K562 (cell line): Measurements from ENCODE around the gene BCR.
"Not testable (repeated sequence)": the region's sequence is repeated elsewhere in the genome, so short reads cannot be mapped to it uniquely, and the experiment has no call there.

Source experiments
- CHAMP1 ChIP-seq: fragments of 450-650 bp; IDR thresholded peaks from 2 replicates; pipeline ENCODE4 v1.6.1; 2016; ENCODE audit warnings: mild to moderate bottlenecking
- CTCF ChIP-seq, 3 experiments: IDR thresholded peaks in 2 of 3; conservative IDR thresholded peaks in 1 of 3; 2 replicates each; pipeline ENCODE4 v1.5.1; 2011 to 2012; ENCODE audit warnings: low read length in 3 of 3, mild to moderate bottlenecking in 3 of 3, control low read depth in 2 of 3, improper control_type of control experiment in 1 of 3, inconsistent platforms in 1 of 3, low read depth in 1 of 3, mixed read lengths in 1 of 3, moderate library complexity in 1 of 3; ENCODE audit not compliant: insufficient read depth in 2 of 3
- ESRRA ChIP-seq: fragments of 450-650 bp; IDR thresholded peaks from 2 replicates; pipeline ENCODE4 v1.6.1; 2014; ENCODE audit warnings: low read depth, mild to moderate bottlenecking, moderate library complexity, borderline replicate concordance
- GTF2F1 ChIP-seq: IDR thresholded peaks from 2 replicates; pipeline ENCODE4 v1.6.1; 2011; ENCODE audit warnings: low read depth, low read length, improper control_type of control experiment
- HIVEP1 ChIP-seq: fragments of 250-450 bp; sonication (Bioruptor Pico); IDR thresholded peaks from 2 replicates; pipeline ENCODE4 v1.4.0; 2020; ENCODE audit warnings: mild to moderate bottlenecking
- MXI1 ChIP-seq: IDR thresholded peaks from 2 replicates; pipeline ENCODE4 v1.6.1; 2011; ENCODE audit warnings: low read depth, mild to moderate bottlenecking, improper control_type of control experiment, low read length
- NCOR1 ChIP-seq: fragments of 450-650 bp; IDR thresholded peaks from 2 replicates; pipeline ENCODE4 v1.6.1; 2016; ENCODE audit warnings: mild to moderate bottlenecking, moderate library complexity
- RAD21 ChIP-seq, 2 experiments: fragments of 250-450 bp in 1 of 2; fragments of 450-650 bp in 1 of 2; sonication (Bioruptor Pico) in 1 of 2; formaldehyde crosslinking in 1 of 2; IDR thresholded peaks in 1 of 2; conservative IDR thresholded peaks in 1 of 2; 2 replicates each; pipeline versions ENCODE4 v1.4.0 to v1.8.0; 2020 to 2022; ENCODE audit warnings: mild to moderate bottlenecking in 2 of 2, moderate library complexity in 1 of 2
- SMAD1 ChIP-seq: fragments of 150-350 bp; IDR thresholded peaks from 2 replicates; pipeline ENCODE4 v1.6.1; 2014; ENCODE audit warnings: low read length, low read depth; ENCODE audit not compliant: partially characterized antibody
- SP1 ChIP-seq: sonication (generic); formaldehyde crosslinking; IDR thresholded peaks from 2 replicates; pipeline ENCODE4 v1.8.1; 2022; ENCODE audit warnings: mild to moderate bottlenecking, missing genetic modification reagents
- ZEB2 ChIP-seq: fragments of 450-650 bp; IDR thresholded peaks from 2 replicates; pipeline ENCODE4 v1.6.1; 2016
- ZKSCAN8 ChIP-seq: fragments of 200-800 bp; sonication (Bioruptor generic); IDR thresholded peaks from 2 replicates; pipeline ENCODE4 v1.6.1; 2016; ENCODE audit warnings: missing genetic modification characterization, missing compliant biosample characterization
- ZNF318 ChIP-seq, 2 experiments: fragments of 450-650 bp; IDR thresholded peaks; 2 replicates each; pipeline ENCODE4 v1.6.1; 2016; ENCODE audit warnings: mild to moderate bottlenecking in 2 of 2, borderline replicate concordance in 1 of 2, low read depth in 1 of 2, moderate library complexity in 1 of 2

GRCh38 chr22:23307511-23307910 lies 127.2 kb downstream of the BCR start:
- not testable (repeated sequence) for TF ChIP-seq RAD21 (CRISPR knock-in tag; conservative IDR thresholded peaks at IDR 0.05 in 1 of 2, IDR thresholded peaks at IDR 0.05 in 1 of 2); ZKSCAN8 (CRISPR knock-in tag); ZNF318 (IDR thresholded peaks at IDR 0.05; ENCODE audit: borderline replicate concordance in 1 of 2, low read depth in 1 of 2); ZEB2; CHAMP1; GTF2F1; SMAD1; CTCF (IDR thresholded peaks at IDR 0.05 in 2 of 3, conservative IDR thresholded peaks at IDR 0.05 in 1 of 3; ENCODE audit: insufficient read depth in 2 of 3, low read depth in 1 of 3, low read length in 3 of 3); SP1 (CRISPR knock-in tag); MXI1; ESRRA; HIVEP1 (CRISPR knock-in tag); NCOR1
